MCF 10A (cell line): ENCODE data around the gene ADAMTS2. TPM values are rescaled to one million over a fixed set of nuclear protein-coding genes. Genes with fewer than 3 reads are reported as not detected.

Experiments used
- BruUV-seq: library from RNA; stranded (reverse); fragments of 400-500 nt; replicated peaks from 2 replicates; lab custom pipeline; 2021; lab: Mats Ljungman, UMichigan
- CTCF ChIA-PET: fragments of 300-600 bp; sonication (Branson Sonifier 250); formaldehyde crosslinking; extraction: SDS; loops from one replicate; lab custom pipeline; 2021; ENCODE audit warnings: antibody characterized with exemption, inconsistent platforms; lab: Yijun Ruan, JAX
- POLR2A ChIA-PET: fragments of 300-600, 350-650 bp; sonication (Branson Sonifier 250); formaldehyde crosslinking; extraction: SDS; loops from one replicate; lab custom pipeline; 2020; ENCODE audit warnings: antibody characterized with exemption, inconsistent platforms; lab: Yijun Ruan, JAX
- DNase-seq: peaks from one replicate; pipeline ENCODE4 v3.0.0-alpha.2; 2018; ENCODE audit not compliant: unreplicated experiment
- H3K27ac Mint-ChIP-seq: one replicate; pipeline ENCODE4 v1.8.0; 2022; ENCODE audit warnings: mild to moderate bottlenecking, low read depth, mixed read lengths; ENCODE audit not compliant: unreplicated experiment
- H3K27me3 Mint-ChIP-seq: one replicate; pipeline ENCODE4 v1.8.0; 2022; ENCODE audit warnings: mixed read lengths; ENCODE audit not compliant: insufficient read depth, unreplicated experiment
- H3K36me3 Mint-ChIP-seq: one replicate; pipeline ENCODE4 v1.8.0; 2022; ENCODE audit warnings: mild to moderate bottlenecking, moderate library complexity, mixed read lengths; ENCODE audit not compliant: insufficient read depth, unreplicated experiment
- H3K4me1 Mint-ChIP-seq: one replicate; pipeline ENCODE4 v1.8.0; 2022; ENCODE audit warnings: mixed read lengths; ENCODE audit not compliant: insufficient read depth, unreplicated experiment
- H3K4me3 Mint-ChIP-seq: one replicate; pipeline ENCODE4 v1.8.0; 2022; ENCODE audit warnings: mild to moderate bottlenecking, moderate library complexity, mixed read lengths; ENCODE audit not compliant: unreplicated experiment
- H3K9me3 Mint-ChIP-seq: one replicate; pipeline ENCODE4 v1.8.0; 2022; ENCODE audit warnings: mixed read lengths; ENCODE audit not compliant: unreplicated experiment
- CTCF ChIP-seq: fragments of 200-600 bp; IDR thresholded peaks from one replicate; pipeline ENCODE4 v1.8.0; 2022; ENCODE audit warnings: antibody characterized with exemption, mild to moderate bottlenecking; ENCODE audit not compliant: unreplicated experiment
- intact Hi-C: fragments of 100-400 bp; cut with micrococcal nuclease; formaldehyde crosslinking; loops from 2 replicates; pipeline ENCODE4 v1.14.1; 2022
- total RNA-seq: library from RNA; stranded (reverse); gene quantifications from 2 replicates; pipeline ENCODE4 v1.2.3, GENCODE V29; 2022

The ADAMTS2 gene
- total RNA-seq, 1 experiment from 2014 or later: not detected

- H3K27ac Mint-ChIP-seq: no peak overlapping the region
- peaks cover 1% of the 10 kb centered on the region for H3K9me3 Mint-ChIP-seq
- no peak overlapping the region for H3K4me3 Mint-ChIP-seq
- POLR2A ChIA-PET: no interaction called here
- TF ChIP-seq CTCF: no peak
- H3K27me3 Mint-ChIP-seq: no peaks in the 10 kb centered on the region
- no peak for DNase-seq
- H3K4me1 Mint-ChIP-seq: peaks cover 9% of the 10 kb centered on the region
- CTCF ChIA-PET: interaction anchor here (0.9 kb wide), 1 partner anchor 19 kb away, joined by 3 read pairs; no protein-coding TSS in a partner anchor
- H3K36me3 Mint-ChIP-seq: peaks cover 6% of the 10 kb centered on the region
- intact Hi-C loops: no loop called here
- no TSS peak for BruUV-seq
Observed at GRCh38 chr5:179211631-179212030, 133.6 kb downstream of the ADAMTS2 start.

GRCh38 chr5:179211068-179211467 lies 134.2 kb downstream of the ADAMTS2 start:
- BruUV-seq: no TSS peak
- CTCF ChIA-PET: interaction anchor here (0.6 to 0.9 kb wide), 3 partner anchors 20 to 123 kb away, joined by 3 read pairs; no protein-coding TSS in a partner anchor
- intact Hi-C loops: no loop called here

DNA sequence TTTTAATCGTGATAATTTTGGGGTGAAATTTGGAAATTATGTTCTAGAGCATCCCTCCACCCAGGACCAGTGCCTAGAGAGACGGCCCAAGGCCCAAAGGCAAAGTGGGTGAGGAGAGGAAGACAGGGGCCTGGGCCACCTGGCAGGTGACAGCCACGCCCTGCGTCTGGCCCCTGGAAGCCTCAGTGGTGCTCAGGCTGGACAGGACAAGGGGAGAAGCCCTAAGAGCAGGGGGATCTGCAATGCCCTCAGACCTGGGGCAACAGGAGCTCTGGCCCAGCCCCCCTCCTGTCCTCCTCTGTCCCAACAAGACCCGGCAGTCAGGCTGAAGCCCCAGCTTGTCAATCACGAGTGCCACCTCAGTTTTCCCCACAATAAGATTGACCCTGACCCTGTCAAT lies 134.8 kb downstream of the ADAMTS2 start:
- ChIA-PET CTCF (interaction anchor here (0.5 to 0.7 kb wide), 2 partner anchors 56 to 329 kb away, joined by 3 read pairs; no protein-coding TSS in a partner anchor), POLR2A (no interaction called here)
- Mint-ChIP-seq H3K36me3 (peaks cover 6% of the 10 kb centered on the region), H3K27ac (no peak overlapping the region), H3K4me1 (peaks cover 9% of the 10 kb centered on the region), H3K9me3 (no peaks in the 10 kb centered on the region), H3K4me3 (no peak overlapping the region), H3K27me3 (no peaks in the 10 kb centered on the region)
- no TSS peak for BruUV-seq
- intact Hi-C loops: no loop called here
- no peak for DNase-seq
- no peak for TF ChIP-seq CTCF

More at GRCh38 chr5:179211068-179211467, 134.2 kb downstream of the ADAMTS2 start:
- POLR2A ChIA-PET: no interaction called here
- no peak for DNase-seq
- Mint-ChIP-seq H3K9me3 (no peaks in the 10 kb centered on the region), H3K4me1 (peaks cover 9% of the 10 kb centered on the region), H3K27me3 (no peaks in the 10 kb centered on the region), H3K27ac (no peak overlapping the region), H3K36me3 (peaks cover 6% of the 10 kb centered on the region), H3K4me3 (no peak overlapping the region)
- TF ChIP-seq CTCF: no peak

GRCh38 chr5:179209359-179210150 lies 135.7 kb downstream of the ADAMTS2 start:
- intact Hi-C loops: no loop called here
- no TSS peak for BruUV-seq

More at GRCh38 chr5:179209359-179210150, 135.7 kb downstream of the ADAMTS2 start:
- peaks cover 6% of the 10 kb centered on the region for H3K36me3 Mint-ChIP-seq
- TF ChIP-seq CTCF: no peak
- no peaks in the 10 kb centered on the region for H3K27me3 Mint-ChIP-seq
- peaks cover 9% of the 10 kb centered on the region for H3K4me1 Mint-ChIP-seq
- no peak overlapping the region for H3K27ac Mint-ChIP-seq
- DNase-seq: peak; percentile 16
- ChIA-PET POLR2A (no interaction called here), CTCF (interaction anchor here (0.6 kb wide), 1 partner anchor 1397 kb away, joined by 3 read pairs; no protein-coding TSS in a partner anchor)
- H3K9me3 Mint-ChIP-seq: no peaks in the 10 kb centered on the region
- no peak overlapping the region for H3K4me3 Mint-ChIP-seq
